ENCODE data around the gene ZC3H10. TPM values are rescaled to one million over a fixed set of nuclear protein-coding genes. Genes with fewer than 3 reads are reported as not detected.

The ZC3H10 gene, protein sequence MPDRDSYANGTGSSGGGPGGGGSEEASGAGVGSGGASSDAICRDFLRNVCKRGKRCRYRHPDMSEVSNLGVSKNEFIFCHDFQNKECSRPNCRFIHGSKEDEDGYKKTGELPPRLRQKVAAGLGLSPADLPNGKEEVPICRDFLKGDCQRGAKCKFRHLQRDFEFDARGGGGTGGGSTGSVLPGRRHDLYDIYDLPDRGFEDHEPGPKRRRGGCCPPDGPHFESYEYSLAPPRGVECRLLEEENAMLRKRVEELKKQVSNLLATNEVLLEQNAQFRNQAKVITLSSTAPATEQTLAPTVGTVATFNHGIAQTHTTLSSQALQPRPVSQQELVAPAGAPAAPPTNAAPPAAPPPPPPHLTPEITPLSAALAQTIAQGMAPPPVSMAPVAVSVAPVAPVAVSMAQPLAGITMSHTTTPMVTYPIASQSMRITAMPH
- 5.7 and 7.4 TPM in 2 replicates for total RNA-seq

DNA sequence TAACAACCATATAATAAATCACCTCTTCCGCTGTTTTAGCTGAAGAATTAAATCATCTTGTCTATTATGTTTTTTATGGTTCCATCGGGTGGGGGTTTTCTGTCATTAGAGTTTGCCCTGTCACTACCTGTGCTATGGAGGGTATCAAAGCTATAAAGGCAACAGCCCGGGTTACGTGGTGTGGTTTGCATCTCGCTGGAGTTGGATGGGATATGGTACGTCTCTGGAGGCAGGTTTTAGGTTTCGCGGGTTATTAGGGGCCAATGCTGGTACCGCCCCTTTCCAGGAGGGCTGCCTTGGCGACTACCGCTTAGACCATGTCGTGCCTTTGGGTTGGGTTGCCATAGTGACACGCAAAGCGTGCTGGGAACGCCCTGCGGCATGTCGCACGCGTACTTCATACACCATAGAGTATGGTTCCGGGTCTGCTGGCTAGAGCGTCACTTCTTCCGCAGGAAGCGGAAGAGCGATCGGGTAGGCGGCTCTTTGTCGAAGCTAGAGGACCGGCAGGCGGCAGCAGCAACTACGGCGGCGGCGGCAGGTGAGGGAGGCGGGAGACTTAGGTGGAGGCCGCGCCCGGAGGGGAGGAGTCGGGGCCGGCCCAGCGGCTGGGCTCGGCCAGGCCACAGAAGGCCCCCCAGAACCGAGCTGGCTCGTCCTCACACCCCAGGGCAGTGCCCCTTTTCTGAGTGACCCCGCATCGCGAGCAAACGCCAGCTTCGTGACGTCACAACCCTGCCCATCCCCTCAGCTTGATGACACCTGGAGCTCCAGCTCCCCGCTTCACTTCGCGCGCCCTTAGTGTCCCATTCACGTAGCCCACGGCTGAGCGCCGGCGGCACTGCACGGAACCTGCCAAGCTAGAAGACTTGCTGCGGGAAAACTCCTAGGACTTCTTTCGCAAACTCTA is at the start of gene ZC3H10:
Gene ZC3H10 (plus strand): TSS at position 489 of the 910 bp plus-strand sequence. CDS start 2,297 bp downstream, outside the sequence.

DNA sequence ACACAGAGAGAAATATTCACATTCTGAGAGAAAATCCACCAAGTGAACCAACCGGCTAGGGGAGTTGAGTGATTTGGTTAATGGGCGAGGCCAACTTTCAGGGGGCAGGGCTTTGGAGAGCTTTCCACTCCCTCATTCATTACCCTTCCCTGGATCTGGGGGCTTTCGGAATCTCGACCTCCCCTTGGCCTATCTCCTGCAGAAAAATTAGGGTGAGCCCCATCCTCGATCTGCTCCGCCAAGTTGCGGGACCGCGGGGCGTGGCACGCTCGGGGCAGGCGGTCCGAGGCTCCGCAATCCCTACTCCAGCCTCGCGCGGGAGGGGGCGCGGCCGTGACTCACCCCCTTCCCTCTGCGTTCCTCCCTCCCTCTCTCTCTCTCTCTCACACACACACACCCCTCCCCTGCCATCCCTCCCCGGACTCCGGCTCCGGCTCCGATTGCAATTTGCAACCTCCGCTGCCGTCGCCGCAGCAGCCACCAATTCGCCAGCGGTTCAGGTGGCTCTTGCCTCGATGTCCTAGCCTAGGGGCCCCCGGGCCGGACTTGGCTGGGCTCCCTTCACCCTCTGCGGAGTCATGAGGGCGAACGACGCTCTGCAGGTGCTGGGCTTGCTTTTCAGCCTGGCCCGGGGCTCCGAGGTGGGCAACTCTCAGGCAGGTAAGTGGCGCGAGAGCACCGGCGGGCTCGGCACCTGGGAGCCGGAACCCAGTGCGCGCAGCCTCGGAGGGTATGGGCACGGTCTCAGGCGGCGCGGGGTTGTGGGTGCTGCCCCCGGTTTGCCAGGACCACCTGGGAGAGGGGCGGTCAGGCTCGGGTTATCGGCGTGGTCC is 38.1 kb upstream of the ZC3H10 start, which contains the start of gene ERBB3:
Gene ERBB3 (plus strand): TSS at position 443 of the 833 bp plus-strand sequence. CDS start 136 bp downstream, at position 579.

DNA sequence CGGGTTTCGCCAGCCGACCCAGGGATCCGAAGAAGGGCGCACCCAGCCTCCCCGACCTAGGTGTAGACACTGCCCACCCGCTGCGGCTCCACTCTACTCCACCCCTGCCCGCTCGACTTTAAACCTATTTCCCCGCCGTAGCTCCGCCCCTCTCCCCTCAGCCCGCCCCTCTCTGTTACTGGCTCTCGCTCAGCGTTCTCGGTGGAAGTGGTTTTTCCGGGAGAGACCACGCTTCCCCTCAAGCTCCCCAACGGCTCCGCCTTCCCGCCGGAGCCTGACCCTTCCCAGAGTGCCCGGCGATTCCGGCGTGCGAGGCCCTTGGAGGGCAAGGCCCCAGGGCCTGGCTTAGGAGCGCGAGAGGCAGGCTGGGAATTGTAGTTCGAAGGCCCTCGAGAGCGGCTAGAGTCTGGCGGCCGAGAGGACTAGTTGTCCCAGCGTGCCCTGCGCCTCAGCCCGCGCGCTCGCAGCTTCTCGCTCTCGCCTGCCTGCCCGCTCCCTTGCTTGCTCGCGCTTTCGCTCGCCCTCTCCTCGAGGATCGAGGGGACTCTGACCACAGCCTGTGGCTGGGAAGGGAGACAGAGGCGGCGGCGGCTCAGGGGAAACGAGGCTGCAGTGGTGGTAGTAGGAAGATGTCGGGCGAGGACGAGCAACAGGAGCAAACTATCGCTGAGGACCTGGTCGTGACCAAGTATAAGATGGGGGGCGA is 13.8 kb upstream of the ZC3H10 start, which contains the start of gene PA2G4:
Gene PA2G4 (plus strand): TSS at position 451 of the 706 bp plus-strand sequence. CDS start 179 bp downstream, at position 630.

DNA sequence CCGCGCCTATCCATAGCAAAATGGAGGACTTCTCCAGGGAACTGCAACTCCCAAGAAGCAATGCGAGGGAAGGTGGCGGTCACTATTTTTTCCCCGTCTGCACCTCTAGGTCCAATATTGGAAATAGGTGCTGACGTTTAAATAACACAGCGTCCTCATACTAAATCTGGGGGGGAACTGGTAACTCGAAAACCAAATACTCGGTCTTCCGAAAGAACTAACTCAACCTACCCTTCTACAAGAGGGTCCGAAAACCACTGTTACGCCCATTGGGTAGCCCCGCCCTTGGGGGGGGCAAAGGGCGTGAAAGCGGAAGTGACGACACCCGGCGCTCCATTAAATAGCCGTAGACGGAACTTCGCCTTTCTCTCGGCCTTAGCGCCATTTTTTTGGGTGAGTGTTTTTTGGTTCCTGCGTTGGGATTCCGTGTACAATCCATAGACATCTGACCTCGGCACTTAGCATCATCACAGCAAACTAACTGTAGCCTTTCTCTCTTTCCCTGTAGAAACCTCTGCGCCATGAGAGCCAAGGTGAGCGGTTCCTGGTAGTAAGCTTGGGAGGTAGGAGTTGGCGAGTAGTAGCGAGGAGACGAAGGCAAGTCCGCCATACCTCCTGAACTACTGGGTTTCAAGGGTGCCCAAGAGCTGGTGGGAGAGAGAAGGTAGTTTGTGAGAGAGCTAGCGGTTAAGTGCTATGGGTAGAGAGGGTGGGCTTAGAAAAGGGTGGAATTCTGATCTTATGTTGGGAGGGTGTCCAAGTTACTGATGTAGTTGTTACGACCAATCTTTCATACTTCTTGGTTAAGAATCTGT is 1.6 kb upstream of the ZC3H10 start, which contains the start of gene RPL41:
Gene RPL41 (plus strand): TSS at position 367 of the 815 bp plus-strand sequence.

DNA sequence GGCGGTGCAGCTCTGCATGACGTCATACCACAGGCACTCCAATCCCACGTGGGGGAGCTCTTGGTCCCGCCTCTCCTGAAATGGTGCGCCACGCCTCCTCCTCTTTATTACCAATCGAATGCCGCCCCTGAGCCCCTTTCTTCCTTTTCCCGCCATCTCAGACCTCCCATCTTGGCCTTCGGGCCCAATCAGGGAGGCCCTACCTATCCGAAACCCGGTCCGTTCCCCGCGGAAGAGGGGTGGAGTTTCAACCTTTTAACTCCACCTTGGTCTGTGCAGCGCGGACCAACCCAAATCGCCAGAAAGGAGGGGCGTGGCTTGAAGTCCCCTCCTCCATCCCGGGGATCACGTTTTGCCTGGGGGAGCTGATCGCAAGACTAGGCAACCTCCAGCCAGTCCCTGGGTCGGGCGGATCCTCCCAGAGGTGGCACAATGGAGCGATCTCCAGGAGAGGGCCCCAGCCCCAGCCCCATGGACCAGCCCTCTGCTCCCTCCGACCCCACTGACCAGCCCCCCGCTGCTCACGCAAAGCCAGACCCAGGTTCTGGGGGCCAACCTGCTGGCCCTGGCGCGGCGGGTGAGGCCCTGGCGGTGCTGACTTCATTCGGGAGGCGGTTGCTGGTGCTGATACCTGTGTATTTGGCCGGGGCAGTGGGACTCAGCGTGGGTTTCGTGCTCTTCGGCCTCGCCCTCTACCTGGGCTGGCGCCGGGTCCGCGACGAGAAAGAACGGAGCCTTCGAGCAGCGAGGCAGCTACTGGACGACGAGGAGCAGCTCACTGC is 10.0 kb downstream of the ZC3H10 start, which contains the start of gene ESYT1:
Gene ESYT1 (plus strand): TSS at position 380 of the 782 bp plus-strand sequence. CDS start 53 bp downstream, at position 433.

DNA sequence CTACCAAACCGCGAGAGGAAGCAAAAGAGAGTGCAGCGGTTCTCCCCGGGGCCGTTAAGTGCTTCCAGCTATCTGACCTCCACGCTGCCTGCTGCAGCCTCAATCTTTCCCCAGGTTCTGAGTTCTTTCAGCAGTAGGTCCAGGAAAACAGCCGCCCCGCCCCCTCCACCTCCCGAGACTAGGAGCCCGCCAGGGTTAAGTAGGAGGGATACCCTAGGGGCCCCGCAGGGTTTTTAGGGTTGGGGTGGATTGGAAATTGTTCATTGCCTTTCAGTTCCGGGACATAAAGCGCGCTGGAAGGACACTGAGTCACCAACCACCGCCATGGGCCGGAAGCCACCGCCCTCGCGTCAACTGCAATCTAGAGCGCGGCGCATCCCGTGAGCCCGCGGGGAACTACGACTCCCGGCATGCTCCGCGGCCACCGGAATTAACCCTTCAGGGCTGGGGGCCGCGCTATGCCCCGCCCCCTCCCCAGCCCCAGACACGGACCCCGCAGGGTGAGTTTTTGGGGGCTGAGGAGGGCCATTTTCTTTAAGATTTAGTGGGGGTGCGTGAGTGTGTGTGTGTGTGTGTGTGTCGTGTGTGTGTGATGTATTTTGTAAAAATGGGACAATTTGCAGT is 34.2 kb downstream of the ZC3H10 start, which contains the start of gene MYL6B:
Gene MYL6B (plus strand): TSS at position 456 of the 624 bp plus-strand sequence. CDS start 1,332 bp downstream, outside the sequence.

DNA sequence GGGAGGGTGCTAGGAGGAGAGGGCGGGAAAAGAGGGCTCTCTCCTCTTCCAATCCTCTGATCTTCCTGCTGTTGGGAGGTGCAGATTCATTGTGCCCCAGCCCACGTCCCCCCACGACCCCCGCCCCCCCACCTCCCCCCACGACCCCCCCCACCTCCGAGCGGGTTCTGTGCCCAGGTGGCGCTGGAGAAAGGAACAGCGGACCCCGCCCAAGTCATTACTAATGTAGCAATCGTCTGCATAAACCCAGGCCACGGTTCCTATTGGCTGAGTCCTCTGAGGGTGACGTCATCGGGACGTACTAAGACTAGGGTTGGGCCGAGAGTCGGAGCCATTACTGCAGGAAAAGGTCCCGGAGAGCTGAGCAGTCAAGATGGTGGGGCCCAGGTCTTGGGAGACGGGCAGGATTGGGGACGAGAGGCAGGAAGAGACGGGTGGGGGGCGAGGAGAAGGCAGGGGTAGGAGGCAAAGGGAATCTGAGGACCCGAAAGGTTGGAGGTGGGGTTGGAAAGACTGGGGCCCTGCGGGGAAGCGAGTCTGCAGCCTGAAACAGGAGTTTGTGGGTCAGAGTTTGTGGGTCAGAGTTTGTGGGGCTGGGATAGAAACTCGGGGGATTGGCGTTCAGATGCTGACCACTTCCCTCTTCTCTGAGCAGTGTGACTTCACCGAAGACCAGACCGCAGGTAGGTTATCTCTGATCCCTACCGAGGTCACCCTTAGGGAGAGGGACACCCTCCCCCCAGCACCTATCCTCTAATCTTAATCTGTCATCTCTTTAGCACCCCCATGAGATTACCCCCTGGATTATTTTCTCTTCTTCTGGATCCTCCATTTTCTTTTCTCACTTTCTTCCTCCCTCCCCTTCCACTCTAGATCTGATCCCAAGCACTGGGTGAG is 40.2 kb downstream of the ZC3H10 start, which contains the start of gene MYL6:
Gene MYL6 (plus strand): TSS at position 331 of the 897 bp plus-strand sequence. CDS start 43 bp downstream, at position 374.

Other genes starting within 250 kb of the ZC3H10 start
- gene PYM1, start 190.4 kb upstream of the ZC3H10 start, total RNA-seq: 27.6 and 33.6 TPM in 2 replicates
- gene DGKA, start 187.1 kb upstream of the ZC3H10 start, total RNA-seq: 48.5 and 66.9 TPM in 2 replicates
- gene PMEL, start 152.2 kb upstream of the ZC3H10 start, total RNA-seq: 0.32 and 0.39 TPM in 2 replicates
- 20.1 and 23.0 TPM in 2 replicates for gene CDK2, start 151.4 kb upstream of the ZC3H10 start, total RNA-seq
- gene RAB5B, start 144.2 kb upstream of the ZC3H10 start, total RNA-seq: 73.7 and 76.3 TPM in 2 replicates
- gene SUOX, start 121.0 kb upstream of the ZC3H10 start, total RNA-seq: 11.6 and 13.9 TPM in 2 replicates
- gene IKZF4, start 97.2 kb upstream of the ZC3H10 start, total RNA-seq: 1.8 and 1.9 TPM in 2 replicates
- 336 and 547 TPM in 2 replicates for gene RPS26, start 76.3 kb upstream of the ZC3H10 start, total RNA-seq
- 0.65 and 0.91 TPM in 2 replicates for gene ERBB3, start 38.1 kb upstream of the ZC3H10 start, total RNA-seq
- 95.9 and 100 TPM in 2 replicates for gene PA2G4, start 13.7 kb upstream of the ZC3H10 start, total RNA-seq
- gene RPL41, start 1.6 kb upstream of the ZC3H10 start, total RNA-seq: 1,970 and 2,516 TPM in 2 replicates
- 212 and 228 TPM in 2 replicates for gene ESYT1, start 10.0 kb downstream of the ZC3H10 start, total RNA-seq
- 59.9 and 62.3 TPM in 2 replicates for gene MYL6B, start 34.3 kb downstream of the ZC3H10 start, total RNA-seq
- 1,601 and 1,692 TPM in 2 replicates for gene MYL6, start 40.1 kb downstream of the ZC3H10 start, total RNA-seq
- gene SMARCC2, start 71.2 kb downstream of the ZC3H10 start, total RNA-seq: 56.1 and 59.6 TPM in 2 replicates
- 74.9 and 77.1 TPM in 2 replicates for gene RNF41, start 103.7 kb downstream of the ZC3H10 start, total RNA-seq
- gene NABP2, start 106.1 kb downstream of the ZC3H10 start, total RNA-seq: 24.3 and 25.3 TPM in 2 replicates
- gene SLC39A5, start 111.8 kb downstream of the ZC3H10 start, total RNA-seq: not detected in 2 replicates
- 18.7 and 18.8 TPM in 2 replicates for gene ANKRD52, start 140.1 kb downstream of the ZC3H10 start, total RNA-seq
- 13.2 and 14.4 TPM in 2 replicates for gene COQ10A, start 148.7 kb downstream of the ZC3H10 start, total RNA-seq
- gene CS, start 182.1 kb downstream of the ZC3H10 start, total RNA-seq: 98.2 and 115 TPM in 2 replicates
- 83.3 and 97.1 TPM in 2 replicates for gene CNPY2, start 197.7 kb downstream of the ZC3H10 start, total RNA-seq
- 17.4 and 23.3 TPM in 2 replicates for gene PAN2, start 215.7 kb downstream of the ZC3H10 start, total RNA-seq
- not detected in 2 replicates for gene IL23A, start 220.6 kb downstream of the ZC3H10 start, total RNA-seq
- gene STAT2, start 241.8 kb downstream of the ZC3H10 start, total RNA-seq: 398 and 486 TPM in 2 replicates
- gene APOF, start 244.6 kb downstream of the ZC3H10 start, total RNA-seq: not detected in 2 replicates